ENCODE measurements around the gene TRIM46. TPM values are rescaled to one million over a fixed set of nuclear protein-coding genes. Genes with fewer than 3 reads are reported as not detected.
A peak's percentile ranks its signal among the peaks of the same experiment; 100 is the strongest.
"Not testable (repeated sequence)": the region's sequence is repeated elsewhere in the genome, so short reads cannot be mapped to it uniquely, and the experiment has no call there.

TRIM46 gene
- total RNA-seq, 1 donor from 2014 or later, result 13.2 TPM

- Histone ChIP-seq H3K4me3 (ENCODE audit: insufficient read depth, low read depth, low read length) (no peak overlapping the region), H4K20me1 (ENCODE audit: insufficient read depth, low read length) (no peaks in the 10 kb centered on the region), H3K27ac (ENCODE audit: low read depth, low read length) (no peak overlapping the region), H3K79me2 (ENCODE audit: insufficient read depth, low read length) (no peaks in the 10 kb centered on the region), H2AFZ (ENCODE audit: low read depth, low read length) (no peak overlapping the region), H3K4me2 (ENCODE audit: low read length) (no peak overlapping the region), H3K36me3 (ENCODE audit: insufficient read depth, low read length) (peaks cover 6% of the 10 kb centered on the region), H3K4me1 (ENCODE audit: insufficient read depth, low read length) (peaks cover 4% of the 10 kb centered on the region), H3K9ac (ENCODE audit: low read length) (no peak overlapping the region), H3K27me3 (ENCODE audit: insufficient read depth, low read length) (no peaks in the 10 kb centered on the region), H3K9me3 (ENCODE audit: insufficient read depth, low read depth, low read length) (no peaks in the 10 kb centered on the region)
- TF ChIP-seq EZH2 (IDR thresholded peaks at IDR 0.05; ENCODE audit: insufficient read depth, low read length) (no peak), CTCF (IDR thresholded peaks at IDR 0.05; ENCODE audit: insufficient read depth, low read depth, low read length) (no peak)
- no peak for DNase-seq (ENCODE audit: low read depth)
- peak overlapping the region; percentile 63 for H3K4me3 Mint-ChIP-seq (ENCODE audit: unreplicated experiment)
- H3K36me3 Mint-ChIP-seq (ENCODE audit: low read depth, unreplicated experiment), result peaks cover 11% of the 10 kb centered on the region
- peak overlapping the region; percentile 55 for H3K27ac Mint-ChIP-seq (ENCODE audit: unreplicated experiment)
- H3K9me3 Mint-ChIP-seq (ENCODE audit: unreplicated experiment), result peaks cover 3% of the 10 kb centered on the region
- H3K27me3 Mint-ChIP-seq (ENCODE audit: low read depth, unreplicated experiment), result peaks cover 1% of the 10 kb centered on the region
- peaks cover 2% of the 10 kb centered on the region for H3K4me1 Mint-ChIP-seq (ENCODE audit: low read depth, unreplicated experiment)
- FAIRE-seq, result no peak
Observed at GRCh38 chr1:155188268-155188667, 14.6 kb downstream of the TRIM46 start.

- H3K27ac ChIP-seq (ENCODE audit: low read depth, low read length); H3K9me3 Mint-ChIP-seq (ENCODE audit: unreplicated experiment); FAIRE-seq: not testable (repeated sequence)
Observed at GRCh38 chr1:155189926-155190325, 16.3 kb downstream of the TRIM46 start.

GRCh38 chr1:155191904-155192303 lies 18.3 kb downstream of the TRIM46 start:
- H3K4me2 ChIP-seq (ENCODE audit: low read length), result no peak overlapping the region
- peaks cover 1% of the 10 kb centered on the region for H3K27me3 Mint-ChIP-seq (ENCODE audit: low read depth, unreplicated experiment)
- no peaks in the 10 kb centered on the region for H3K36me3 ChIP-seq (ENCODE audit: insufficient read depth, low read length)
- peak overlapping the region; percentile 62 for H3K4me3 Mint-ChIP-seq (ENCODE audit: unreplicated experiment)
- peak overlapping the region; percentile 82 for H3K27ac Mint-ChIP-seq (ENCODE audit: unreplicated experiment)
- no peak overlapping the region for H3K9ac ChIP-seq (ENCODE audit: low read length)
- H3K27ac ChIP-seq (ENCODE audit: low read depth, low read length), result no peak overlapping the region
- no peak overlapping the region for H3K4me3 ChIP-seq (ENCODE audit: insufficient read depth, low read depth, low read length)
- no peaks in the 10 kb centered on the region for H3K9me3 ChIP-seq (ENCODE audit: insufficient read depth, low read depth, low read length)
- H3K36me3 Mint-ChIP-seq (ENCODE audit: low read depth, unreplicated experiment), result peaks cover 10% of the 10 kb centered on the region
- peaks cover 3% of the 10 kb centered on the region for H3K9me3 Mint-ChIP-seq (ENCODE audit: unreplicated experiment)
- no peak for DNase-seq (ENCODE audit: low read depth)
- H3K4me1 Mint-ChIP-seq (ENCODE audit: low read depth, unreplicated experiment), result peaks cover 20% of the 10 kb centered on the region
- H3K4me1 ChIP-seq (ENCODE audit: insufficient read depth, low read length), result peaks cover 27% of the 10 kb centered on the region
- no peak overlapping the region for H2AFZ ChIP-seq (ENCODE audit: low read depth, low read length)
- TF ChIP-seq CTCF (IDR thresholded peaks at IDR 0.05; ENCODE audit: insufficient read depth, low read depth, low read length) (no peak), EZH2 (IDR thresholded peaks at IDR 0.05; ENCODE audit: insufficient read depth, low read length) (no peak)
- no peaks in the 10 kb centered on the region for H3K27me3 ChIP-seq (ENCODE audit: insufficient read depth, low read length)
- no peak for FAIRE-seq
- peaks cover 16% of the 10 kb centered on the region for H3K79me2 ChIP-seq (ENCODE audit: insufficient read depth, low read length)
- H4K20me1 ChIP-seq (ENCODE audit: insufficient read depth, low read length), result peaks cover 1% of the 10 kb centered on the region

More at GRCh38 chr1:155189926-155190325, 16.3 kb downstream of the TRIM46 start:
- H3K27ac Mint-ChIP-seq (ENCODE audit: unreplicated experiment); H3K27me3 Mint-ChIP-seq (ENCODE audit: low read depth, unreplicated experiment); H3K4me2 ChIP-seq (ENCODE audit: low read length); H3K27me3 ChIP-seq (ENCODE audit: insufficient read depth, low read length); H3K9me3 ChIP-seq (ENCODE audit: insufficient read depth, low read depth, low read length); H3K36me3 ChIP-seq (ENCODE audit: insufficient read depth, low read length); H3K36me3 Mint-ChIP-seq (ENCODE audit: low read depth, unreplicated experiment); H3K4me3 ChIP-seq (ENCODE audit: insufficient read depth, low read depth, low read length); H3K79me2 ChIP-seq (ENCODE audit: insufficient read depth, low read length); H3K4me3 Mint-ChIP-seq (ENCODE audit: unreplicated experiment); H3K9ac ChIP-seq (ENCODE audit: low read length); H4K20me1 ChIP-seq (ENCODE audit: insufficient read depth, low read length); H2AFZ ChIP-seq (ENCODE audit: low read depth, low read length); DNase-seq (ENCODE audit: low read depth): not testable (repeated sequence)
- peaks cover 11% of the 10 kb centered on the region for H3K4me1 Mint-ChIP-seq (ENCODE audit: low read depth, unreplicated experiment)
- H3K4me1 ChIP-seq (ENCODE audit: insufficient read depth, low read length), result peaks cover 15% of the 10 kb centered on the region

Data from astrocyte (in vitro differentiated cells and primary cell).